IPS-11a (cell line): ENCODE results near the gene OSBP2.

Experiments used
- H3K4me3 ChIP-seq: one replicate; pipeline ENCODE4 v1.5.1; 2013; ENCODE audit warnings: low read depth, low read length, control low read depth

OSBP2 gene

DNA sequence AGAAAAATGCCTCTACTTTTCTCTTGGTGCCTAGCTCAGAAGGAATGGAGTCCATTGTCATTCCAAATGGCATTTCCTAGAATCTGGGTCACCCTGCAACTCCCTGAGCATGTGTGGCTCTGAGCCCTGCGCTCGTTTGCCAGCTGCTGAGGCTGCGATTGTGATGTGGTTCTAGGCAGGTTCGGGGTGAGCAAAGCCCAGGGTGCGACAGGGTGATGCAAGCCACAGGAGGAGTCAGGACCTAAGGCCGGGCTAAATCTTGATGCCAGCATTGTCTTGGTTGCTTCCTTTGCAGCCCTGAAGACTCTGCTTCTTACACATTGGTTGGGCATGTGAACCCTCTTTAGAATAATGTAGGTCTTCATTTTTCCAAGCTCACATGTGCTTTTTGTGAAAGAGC lies 142.9 kb downstream of the OSBP2 start:
- H3K4me3 ChIP-seq, result no peak overlapping the region

DNA sequence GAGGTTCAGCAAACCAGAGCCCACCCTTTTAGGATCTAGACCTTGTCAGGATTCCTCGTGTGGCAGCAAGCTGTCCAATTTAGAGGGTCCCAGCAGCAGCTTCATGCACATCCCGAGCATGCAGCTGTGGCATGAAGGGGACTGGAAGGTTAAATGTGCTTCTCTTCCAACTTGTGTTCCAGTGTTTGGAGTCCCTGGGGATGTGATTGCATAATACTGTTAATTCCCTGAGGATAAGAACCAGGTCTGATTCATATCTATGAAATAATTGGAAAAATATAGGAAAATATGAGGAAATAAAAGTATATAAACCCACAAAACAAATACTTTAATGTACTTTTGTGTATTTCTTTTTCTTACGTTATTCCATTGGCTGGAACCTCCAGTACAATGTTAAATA lies 143.4 kb downstream of the OSBP2 start:
- H3K4me3 ChIP-seq, result no peak overlapping the region

DNA sequence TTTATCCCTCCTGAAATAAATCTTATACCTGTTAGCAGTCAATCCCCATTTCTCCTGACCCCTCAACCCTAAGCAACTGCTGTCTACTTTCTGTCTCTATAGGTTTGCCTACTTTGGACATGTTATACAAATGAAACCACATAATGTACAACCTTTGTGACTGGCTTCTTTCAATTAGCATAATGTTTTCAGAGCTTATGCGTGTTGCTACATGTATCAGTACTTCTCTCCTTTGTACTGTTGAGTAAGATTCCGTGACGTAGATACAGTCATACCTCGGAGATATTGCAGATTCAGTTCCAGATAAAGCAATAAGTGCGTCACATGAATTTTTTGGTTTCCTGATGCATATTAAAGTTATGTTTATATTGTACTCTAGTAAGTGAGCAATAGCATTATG lies 146.6 kb downstream of the OSBP2 start:
- no peak overlapping the region for H3K4me3 ChIP-seq

DNA sequence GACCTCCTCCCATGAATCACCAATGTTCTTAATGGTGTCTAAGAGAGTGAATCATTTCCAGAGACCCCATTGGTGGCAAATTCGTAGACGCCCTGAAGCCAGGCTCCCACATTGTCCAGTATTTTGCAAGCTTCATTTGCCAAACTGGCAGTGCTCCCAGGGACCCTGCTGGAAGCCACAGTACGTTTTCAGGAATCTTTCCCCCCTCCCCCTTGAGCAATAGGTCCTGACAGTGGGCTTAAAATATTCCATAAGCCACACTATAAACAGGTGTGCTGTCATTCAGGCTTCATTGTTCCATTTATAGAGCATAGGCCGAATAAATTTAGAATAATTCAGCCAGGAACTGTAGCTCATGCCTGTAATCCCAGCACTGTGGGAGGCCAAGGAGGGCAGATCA lies 148.6 kb downstream of the OSBP2 start:
- no peak overlapping the region for H3K4me3 ChIP-seq

DNA sequence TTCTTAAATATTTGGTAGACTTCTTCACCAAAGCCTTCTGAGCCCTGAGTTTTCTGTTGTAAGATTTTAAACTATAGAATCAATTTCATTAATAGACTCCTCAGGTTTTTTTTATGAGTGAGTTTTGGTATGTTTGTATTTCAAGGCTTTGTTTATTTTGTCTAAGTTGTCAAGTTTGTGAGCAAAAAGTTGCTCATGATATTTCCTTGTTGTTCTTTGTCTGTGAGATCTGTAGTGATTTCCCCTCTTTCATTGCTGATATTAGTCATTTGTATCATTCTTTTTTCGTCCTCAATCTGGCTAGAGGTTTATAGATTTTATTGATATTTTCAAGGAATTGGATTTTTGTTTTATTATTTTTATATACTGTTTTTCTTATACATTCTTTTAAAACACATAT lies 152.9 kb downstream of the OSBP2 start:
- H3K4me3 ChIP-seq, result no peak overlapping the region

GRCh38 chr22:30855266-30855665 lies 160.6 kb downstream of the OSBP2 start:
- H3K4me3 ChIP-seq, result no peak overlapping the region

DNA sequence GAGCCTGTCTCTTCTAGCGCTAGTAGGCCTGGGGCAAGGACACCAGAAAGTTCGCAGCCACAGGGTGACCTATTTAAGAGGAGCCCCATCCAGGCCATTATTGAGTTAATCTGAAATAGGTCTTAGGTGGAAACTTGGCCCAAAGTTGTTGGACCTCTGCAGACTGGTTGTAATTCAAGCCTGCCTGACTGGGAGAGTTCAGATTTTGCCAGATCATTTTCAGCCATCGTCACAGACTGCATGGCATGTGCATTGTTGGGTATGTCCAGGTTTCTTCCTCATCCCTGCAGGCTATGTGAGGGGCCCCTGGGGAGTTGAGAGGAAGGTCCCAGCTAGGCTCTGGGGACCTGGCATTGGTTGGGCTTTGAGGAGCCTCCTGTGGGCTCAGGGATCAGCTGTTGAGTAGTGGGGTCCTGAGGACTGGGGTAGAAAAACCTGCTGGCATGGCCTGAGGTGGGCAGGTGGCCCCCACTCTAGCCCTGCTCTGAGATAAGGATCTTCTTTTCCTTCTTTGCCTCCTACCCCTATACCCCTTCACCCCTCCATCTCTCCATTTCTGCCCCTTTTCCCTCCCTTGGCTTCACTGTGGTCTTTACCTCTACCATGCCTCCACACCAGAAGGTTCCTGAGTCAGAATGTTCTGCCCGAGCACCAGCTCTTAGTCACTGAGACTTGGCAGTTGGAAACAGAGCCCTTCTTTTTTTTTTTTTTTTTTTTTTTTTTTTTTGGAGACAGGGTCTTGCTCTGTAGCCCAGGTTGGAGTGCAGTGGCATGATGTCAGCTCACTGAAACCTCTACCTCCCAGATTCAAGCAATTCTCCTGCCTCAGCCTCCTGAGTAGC lies 161.2 kb downstream of the OSBP2 start:
- H3K4me3 ChIP-seq, result no peak overlapping the region

DNA sequence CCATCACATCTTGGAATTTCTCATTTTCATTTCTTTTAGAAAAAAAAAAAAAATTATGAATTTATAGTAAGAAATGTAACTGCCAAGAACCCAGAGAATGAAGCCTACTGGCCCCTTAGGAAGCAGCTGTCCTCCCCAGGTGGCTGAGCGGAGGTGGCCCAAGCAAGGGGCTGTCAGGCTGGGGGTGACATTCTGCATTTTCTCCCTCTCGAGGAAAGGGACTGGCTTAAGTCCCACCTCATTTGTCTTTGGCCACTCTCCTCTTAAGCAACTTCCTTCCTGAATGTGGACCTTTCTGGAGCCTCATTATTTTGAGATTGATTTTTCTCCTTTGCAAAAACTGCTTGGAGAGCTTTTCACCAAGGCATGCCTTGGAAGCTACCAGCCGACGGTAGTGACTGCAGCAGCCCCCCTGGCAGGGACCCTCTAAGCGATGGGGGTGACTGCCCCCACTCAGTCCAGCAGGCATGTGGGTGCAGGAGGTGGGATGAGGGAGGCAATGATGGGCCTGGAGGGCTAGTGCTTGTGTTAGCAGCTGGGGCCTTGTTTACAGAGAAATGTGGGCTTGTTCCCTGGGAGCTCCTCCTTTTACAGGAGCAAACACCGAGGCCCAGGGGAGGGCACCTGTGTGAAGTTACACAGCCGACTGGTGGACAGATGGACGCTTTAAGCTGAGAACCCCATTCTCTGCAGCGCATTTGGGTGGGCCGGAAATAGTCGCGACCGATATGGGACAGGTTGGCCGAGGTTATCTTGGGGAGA lies 162.2 kb downstream of the OSBP2 start:
- H3K4me3 ChIP-seq, result no peak overlapping the region

DNA sequence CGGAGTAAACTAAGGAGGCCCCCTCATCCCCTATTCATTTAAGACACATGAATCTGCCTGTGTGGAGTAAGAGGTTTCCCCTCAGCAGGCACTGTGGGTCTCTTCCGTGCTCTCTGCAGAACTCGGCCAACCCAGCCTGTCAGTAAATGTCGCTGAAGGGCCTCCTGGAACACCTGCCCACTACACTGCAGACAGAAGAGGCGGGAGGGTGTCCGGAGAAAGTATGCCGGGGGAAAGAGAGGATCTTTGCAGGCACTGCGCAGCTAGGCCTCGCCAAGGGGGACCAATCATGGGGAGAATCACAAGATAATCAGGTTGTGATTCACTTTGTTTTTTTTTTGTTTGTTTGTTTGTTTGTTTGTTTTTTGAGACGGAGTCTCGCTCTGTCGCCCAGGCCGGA lies 163.1 kb downstream of the OSBP2 start:
- H3K4me3 ChIP-seq, result no peak overlapping the region

GRCh38 chr22:30858976-30859713 lies 164.5 kb downstream of the OSBP2 start:
- H3K4me3 ChIP-seq, result no peak overlapping the region

GRCh38 chr22:30859714-30860095 lies 165.0 kb downstream of the OSBP2 start:
- H3K4me3 ChIP-seq, result no peak overlapping the region

- H3K4me3 ChIP-seq, result no peak overlapping the region
These were observed 165.8 kb downstream of the OSBP2 start for GRCh38 chr22:30860176-30861105.

- no peak overlapping the region for H3K4me3 ChIP-seq
These were observed 166.5 kb downstream of the OSBP2 start for GRCh38 chr22:30861131-30861530.

DNA sequence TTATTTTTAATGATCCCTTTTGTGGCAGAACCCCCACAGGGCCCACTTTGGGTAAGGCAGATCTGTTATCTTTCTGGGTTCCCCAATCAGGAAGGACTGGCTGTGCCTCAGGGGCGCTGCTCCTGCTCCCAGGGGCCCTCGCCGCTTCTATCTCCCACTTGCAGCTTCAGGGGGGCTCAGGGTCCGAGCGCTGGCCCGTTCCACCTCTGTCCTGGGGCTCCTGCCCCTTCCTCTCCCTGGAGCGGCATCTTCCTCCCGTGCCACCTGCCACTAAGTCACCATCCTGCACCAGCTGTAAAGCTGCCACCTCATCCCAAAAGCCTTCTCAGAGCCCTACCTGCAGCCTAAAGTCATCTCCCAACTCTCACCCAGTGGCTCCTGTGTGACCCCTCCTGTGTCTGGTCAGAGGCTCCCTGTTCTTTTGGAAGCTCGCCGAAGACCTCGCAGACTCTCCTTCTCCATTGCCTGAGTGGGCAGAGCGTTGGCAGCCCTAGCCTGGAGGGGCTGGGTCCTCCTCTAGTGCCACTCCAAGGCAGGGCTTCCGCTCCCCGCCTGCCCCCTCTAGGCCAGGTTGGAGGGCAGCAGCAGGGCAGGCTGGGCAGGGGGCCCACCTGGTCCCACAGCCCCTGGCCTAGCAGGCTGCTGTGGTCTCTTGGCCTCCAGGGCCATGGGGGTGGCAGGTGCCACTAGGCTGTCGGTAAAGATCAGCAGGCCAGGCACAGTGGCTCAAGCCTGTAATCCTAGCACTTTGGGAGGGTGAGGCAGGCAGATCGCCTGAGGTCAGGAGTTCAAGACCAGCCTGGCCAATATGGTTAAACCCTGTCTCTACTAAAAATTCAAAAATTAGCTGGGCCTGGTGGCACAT lies 167.2 kb downstream of the OSBP2 start:
- H3K4me3 ChIP-seq, result no peak overlapping the region

GRCh38 chr22:30863081-30863833 lies 168.6 kb downstream of the OSBP2 start:
- no peak overlapping the region for H3K4me3 ChIP-seq

GRCh38 chr22:30864441-30865420 lies 170.1 kb downstream of the OSBP2 start:
- H3K4me3 ChIP-seq, result no peak overlapping the region

GRCh38 chr22:30865656-30866055 lies 171.0 kb downstream of the OSBP2 start:
- no peak overlapping the region for H3K4me3 ChIP-seq

DNA sequence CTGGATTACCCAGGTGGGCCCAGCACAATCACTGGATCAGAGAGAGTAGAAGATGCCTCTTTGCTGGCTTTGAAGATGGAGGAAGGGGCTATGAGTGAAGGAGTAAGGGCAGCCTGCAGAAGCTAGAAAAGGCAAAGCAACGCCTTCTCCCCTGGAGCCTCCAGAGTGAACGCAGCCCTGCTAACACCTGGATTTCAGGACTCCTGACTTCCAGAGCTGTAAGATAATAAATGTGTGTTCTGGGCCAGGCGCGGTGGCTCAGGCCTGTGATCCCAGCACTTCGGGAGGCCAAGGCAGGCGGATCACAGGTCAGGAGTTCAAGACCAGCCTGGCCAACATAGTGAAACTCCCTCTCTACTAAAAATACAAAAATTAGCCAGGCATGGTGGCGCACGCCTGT lies 171.5 kb downstream of the OSBP2 start:
- H3K4me3 ChIP-seq, result no peak overlapping the region
